GM18508 (cell line): ENCODE data around the gene ZNF213.

Experiments used
- ATAC-seq: cut with Tn5 transposase; IDR thresholded peaks from one replicate; pipeline ENCODE4 v1.9.1; 2021; ENCODE audit warnings: moderate number of reproducible peaks; ENCODE audit not compliant: insufficient read depth, unreplicated experiment

ZNF213 gene

GRCh38 chr16:3134338-3135125 lies at the start of gene ZNF213:
Gene ZNF213 (plus strand): TSS chr16:3135029. CDS start chr16:3137281, 2,252 bp downstream.
- ATAC-seq, result peak; percentile 78

GRCh38 chr16:3085868-3086595 lies 48.8 kb upstream of the ZNF213 start:
- no peak for ATAC-seq

GRCh38 chr16:3086596-3087242 lies 48.1 kb upstream of the ZNF213 start:
- ATAC-seq, result no peak

GRCh38 chr16:3087243-3088235 lies 47.3 kb upstream of the ZNF213 start:
- no peak for ATAC-seq

GRCh38 chr16:3088450-3088849 lies 46.4 kb upstream of the ZNF213 start:
- no peak for ATAC-seq

GRCh38 chr16:3088925-3089716 lies 45.7 kb upstream of the ZNF213 start:
- ATAC-seq, result no peak

- ATAC-seq, result no peak
Measured at GRCh38 chr16:3089717-3090592, 44.9 kb upstream of the ZNF213 start.

GRCh38 chr16:3091551-3091950 lies 43.3 kb upstream of the ZNF213 start:
- no peak for ATAC-seq

GRCh38 chr16:3092501-3092941 lies 42.3 kb upstream of the ZNF213 start:
- no peak for ATAC-seq

GRCh38 chr16:3094289-3095027 lies 40.4 kb upstream of the ZNF213 start:
- no peak for ATAC-seq

- ATAC-seq, result no peak
Measured at GRCh38 chr16:3095869-3096268, 39.0 kb upstream of the ZNF213 start.

- no peak for ATAC-seq
Measured at GRCh38 chr16:3096362-3096761, 38.5 kb upstream of the ZNF213 start.

- no peak for ATAC-seq
Measured at GRCh38 chr16:3097266-3097665, 37.6 kb upstream of the ZNF213 start.

GRCh38 chr16:3098459-3099394 lies 36.1 kb upstream of the ZNF213 start, which contains the start of gene ZSCAN10:
Gene ZSCAN10 (minus strand): TSS chr16:3099294. CDS start chr16:3092937, 6,357 bp downstream.
- ATAC-seq, result no peak

- no peak for ATAC-seq
Measured at GRCh38 chr16:3099395-3099731, 35.5 kb upstream of the ZNF213 start.

- no peak for ATAC-seq
Measured at GRCh38 chr16:3099732-3100499, 34.9 kb upstream of the ZNF213 start.
